GF-D8 (cell line): ENCODE data around the gene RPS6KA2.
"Not testable (repeated sequence)": the region's sequence is repeated elsewhere in the genome, so short reads cannot be mapped to it uniquely, and the experiment has no call there.

ENCODE experiments used
- DNase-seq: peaks from one replicate; lab custom pipeline; 2025; lab: John Stamatoyannopoulos, UW

The RPS6KA2 gene

DNA sequence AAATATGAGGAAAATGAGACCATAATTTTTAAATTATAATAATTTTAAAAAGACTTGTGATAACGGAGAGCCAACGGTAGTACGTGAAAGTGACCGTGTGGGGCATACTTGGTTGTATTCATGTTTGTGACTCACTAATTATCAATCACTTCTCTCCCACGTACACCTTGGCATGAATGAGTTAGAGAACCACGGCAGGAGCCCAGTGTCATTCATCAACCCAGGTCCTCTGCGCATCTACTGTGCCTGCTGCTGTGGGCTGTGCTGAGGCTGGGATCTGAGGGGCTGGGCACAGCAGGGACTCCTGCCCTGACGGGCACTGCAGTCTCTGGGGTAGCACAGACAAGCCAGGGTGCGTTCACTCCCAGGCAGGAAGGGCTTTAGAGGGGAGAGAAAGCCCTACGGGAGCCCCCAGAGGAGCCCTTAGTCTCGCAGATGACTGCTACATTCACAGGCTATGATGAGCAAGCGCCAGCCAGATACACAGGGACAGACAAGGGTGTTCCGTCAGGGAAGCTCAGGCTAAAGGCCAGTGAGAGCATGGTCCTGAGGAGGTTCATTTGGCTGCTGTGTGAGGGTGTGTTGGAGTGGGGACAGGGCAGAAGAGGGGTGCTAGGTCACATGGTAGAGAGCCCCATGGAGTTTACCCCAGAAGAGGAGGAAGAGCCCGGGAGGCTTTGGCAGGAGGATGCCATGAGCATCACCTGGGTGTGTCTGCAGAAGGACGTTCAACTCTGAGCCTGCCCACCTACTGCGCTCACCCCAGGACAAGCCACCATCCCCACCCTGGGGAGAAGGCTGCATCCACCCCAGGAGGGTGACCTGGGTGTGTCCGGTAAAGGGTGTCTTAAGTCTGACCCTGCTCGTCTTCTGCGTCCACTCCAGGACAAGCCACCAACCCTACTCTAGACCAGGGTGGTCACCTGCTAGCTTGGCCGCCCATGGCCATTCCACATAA, 8.2 kb upstream of the RPS6KA2 start:
- no peak for DNase-seq

DNA sequence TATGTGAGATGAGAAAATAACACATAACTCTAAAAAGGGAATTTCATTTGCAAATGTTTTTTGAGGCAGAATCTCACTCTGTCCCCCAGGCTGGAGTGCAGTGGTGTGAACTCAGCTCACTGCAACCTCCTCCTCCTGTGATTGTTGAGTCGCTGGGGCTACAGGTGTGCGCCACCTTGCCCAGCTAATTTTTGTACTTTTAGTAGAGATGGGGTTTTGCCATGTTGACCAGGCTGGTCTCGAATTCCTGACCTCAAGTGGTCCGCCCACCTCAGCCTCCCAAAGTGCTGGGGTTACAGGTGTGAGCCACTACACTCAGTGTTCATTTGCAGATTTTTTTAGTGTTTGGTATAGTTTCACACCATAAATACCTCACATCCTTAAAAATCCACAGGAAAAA, 7.5 kb upstream of the RPS6KA2 start:
- DNase-seq = not testable (repeated sequence)

DNA sequence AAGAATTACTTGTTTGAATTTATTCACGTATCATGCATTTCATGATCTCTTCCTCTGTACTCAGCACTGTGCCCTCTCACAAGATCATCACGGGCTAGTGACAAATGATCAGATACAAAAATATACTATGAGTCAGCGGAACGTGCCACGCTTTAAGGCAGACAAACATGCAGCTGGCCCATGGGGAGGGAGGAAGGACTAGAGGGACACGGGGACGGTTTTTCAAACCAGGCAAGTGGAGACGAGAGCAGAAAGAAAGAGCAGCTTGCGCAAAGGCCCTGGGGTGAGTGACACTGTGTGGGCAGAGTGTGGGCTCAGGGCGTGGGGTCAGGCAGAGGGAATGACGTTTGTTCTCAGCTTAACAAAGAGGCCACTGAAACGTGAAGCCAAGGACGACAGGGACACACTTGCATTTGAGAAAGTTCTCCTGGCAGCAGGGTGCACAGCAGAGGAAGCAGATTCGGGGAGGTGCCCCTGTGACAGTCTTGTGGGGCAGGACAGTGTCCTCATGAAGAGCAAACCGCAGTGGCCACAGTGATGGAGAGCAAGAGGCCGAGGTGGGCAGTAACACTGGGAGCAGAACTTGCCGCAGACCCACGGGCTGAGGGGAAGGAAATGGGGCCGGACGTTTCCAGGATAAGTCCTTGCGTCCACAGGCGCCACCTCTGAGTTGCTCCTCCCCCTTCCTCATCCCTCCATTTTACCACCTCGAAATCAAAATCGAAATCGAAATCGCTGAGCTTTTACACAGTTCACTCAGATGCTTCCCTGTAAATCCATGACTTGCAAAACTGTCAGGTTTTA, 6.9 kb upstream of the RPS6KA2 start:
- DNase-seq = no peak

DNA sequence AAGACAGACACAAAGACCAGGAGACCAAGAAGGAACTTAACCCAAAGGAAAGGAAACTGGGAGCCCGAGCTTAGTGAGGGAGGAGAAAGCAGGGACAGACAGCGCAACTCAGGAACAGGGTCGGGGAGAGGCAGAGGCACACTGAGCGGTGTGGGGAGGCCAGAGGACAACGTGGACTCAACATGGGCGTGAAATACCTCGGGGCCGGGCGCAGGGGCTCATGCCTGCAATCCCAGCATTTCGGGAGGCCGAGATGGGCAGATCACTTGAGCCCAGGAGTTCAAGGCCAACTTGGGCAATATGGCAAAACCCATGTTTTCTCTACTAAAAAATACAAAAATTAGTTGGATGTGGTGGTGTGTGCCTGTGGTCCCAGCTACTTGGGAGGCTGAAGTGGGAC, 5.7 kb upstream of the RPS6KA2 start:
- no peak for DNase-seq

DNA sequence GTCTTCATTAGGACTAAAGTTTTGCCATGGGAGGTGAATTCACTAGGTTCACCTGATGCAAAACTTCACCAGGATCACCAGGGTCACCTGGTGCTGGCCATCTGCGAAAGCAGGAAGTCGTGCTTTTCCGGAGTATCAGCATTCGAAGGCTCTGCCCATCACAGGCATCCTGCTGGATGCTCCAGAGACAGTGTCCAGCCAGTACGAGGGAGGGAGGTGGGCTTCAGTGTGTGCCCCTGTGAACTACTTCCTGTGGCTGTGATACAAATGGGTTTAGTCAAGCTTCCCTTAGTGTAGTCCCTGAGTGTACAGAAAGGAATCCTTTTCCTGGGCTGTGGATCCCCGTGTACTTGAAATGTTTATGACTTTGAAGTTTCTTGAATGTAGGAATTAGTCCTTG, 3.4 kb upstream of the RPS6KA2 start:
- DNase-seq = no peak

DNA sequence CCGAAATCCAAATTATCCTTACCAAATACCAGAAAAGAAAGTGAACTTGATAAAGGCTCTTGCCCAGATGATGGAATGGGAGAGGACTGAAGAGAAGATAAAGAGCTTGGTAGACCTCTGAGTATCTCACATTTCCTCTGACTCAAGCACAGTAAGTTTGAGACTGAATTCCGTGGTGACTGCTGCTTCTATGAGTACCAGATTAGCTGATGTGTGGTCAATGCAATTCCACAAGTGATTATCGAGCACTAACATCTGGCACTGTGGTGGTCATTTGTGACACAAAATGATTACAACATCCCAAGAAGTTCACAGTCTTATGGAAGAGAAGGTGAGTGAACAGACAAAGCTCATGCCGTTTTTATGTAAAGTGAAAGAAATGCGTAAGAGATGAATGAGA, 2.6 kb upstream of the RPS6KA2 start:
- DNase-seq = no peak

DNA sequence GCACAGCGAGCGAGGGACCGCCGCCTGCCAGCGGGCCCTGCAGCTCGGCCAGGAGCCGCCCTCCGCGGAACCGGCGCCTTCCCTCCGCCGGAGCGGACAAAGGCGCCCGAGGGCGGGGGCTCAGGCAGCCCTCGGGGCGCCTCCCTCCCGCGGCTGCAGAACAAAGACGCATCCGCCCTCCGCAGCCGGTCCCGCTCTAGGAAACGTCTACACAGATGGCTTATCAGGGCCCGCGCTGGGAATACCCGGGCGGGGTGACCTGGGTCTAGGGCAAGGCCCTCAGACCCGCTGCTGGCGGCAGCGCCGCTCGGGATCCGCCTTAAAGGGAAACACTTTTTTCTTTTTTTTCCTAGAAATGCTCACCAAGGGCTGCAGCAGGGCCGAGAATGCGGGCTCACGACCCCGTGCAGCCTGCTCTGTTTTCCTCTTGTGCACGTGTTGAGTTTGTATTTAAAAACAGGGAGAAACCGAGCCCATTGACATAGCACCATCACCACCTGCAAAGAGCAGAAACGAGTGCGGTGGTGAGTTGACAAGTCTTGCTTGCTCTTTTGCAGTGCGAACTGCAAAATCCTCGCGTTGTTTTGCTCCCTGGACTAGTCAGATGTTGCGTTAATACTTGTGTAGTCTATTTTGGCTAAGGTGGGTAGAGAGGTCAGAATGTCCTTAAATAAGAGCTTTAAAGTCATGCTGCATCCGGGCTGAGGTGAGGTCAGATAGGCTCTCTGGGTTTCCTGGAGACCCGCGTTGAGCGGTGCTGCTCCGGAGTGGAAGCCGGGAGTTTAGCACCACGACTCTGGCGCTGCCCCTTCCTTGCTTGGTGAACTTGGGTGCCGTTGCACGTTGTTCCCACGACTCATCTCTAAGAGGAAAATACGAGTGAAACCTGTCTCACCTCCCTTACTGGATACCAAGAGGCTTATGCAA, 1.1 kb upstream of the RPS6KA2 start:
- no peak for DNase-seq

DNA sequence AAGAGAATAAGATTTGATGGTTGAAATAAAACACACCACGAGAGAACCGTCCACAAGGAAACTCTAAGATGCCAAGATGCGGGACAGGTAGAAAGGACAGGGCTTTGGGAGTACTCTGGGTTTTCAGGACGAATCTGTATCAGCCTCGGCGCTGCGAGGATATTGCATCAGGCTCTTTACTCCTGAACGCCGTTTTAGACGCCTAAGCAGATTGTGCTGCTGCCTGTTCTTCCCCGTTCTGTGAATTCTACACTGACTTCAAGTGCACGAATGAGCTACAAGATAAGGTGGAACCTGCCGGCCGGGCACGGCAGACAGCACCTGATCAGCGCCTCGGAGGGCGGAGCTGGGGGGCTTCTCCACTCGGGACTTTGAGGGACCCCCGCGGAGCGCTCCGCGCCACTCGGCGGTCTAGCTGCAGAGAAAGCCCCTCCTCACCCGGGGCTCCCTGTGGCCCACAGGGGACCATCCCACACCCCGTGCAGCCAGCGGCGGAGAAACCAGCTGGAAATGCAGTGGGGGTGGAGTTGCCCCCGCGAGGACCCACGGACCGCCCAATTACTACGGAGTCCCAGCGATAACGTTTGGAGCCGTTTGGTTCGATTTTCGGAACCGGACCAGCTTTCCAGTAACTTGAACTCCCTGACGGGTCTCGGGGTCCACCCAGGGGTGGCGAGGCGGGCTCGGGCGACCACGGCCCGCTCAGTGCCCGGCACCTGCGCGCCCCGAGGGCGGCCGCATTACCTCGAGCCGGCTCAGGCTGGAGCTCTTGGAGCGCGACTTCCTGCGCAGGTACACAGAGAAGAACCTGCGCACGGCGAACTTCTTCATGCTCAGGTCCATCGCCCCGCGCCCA, 646 bp downstream of the RPS6KA2 start:
- no peak for DNase-seq

DNA sequence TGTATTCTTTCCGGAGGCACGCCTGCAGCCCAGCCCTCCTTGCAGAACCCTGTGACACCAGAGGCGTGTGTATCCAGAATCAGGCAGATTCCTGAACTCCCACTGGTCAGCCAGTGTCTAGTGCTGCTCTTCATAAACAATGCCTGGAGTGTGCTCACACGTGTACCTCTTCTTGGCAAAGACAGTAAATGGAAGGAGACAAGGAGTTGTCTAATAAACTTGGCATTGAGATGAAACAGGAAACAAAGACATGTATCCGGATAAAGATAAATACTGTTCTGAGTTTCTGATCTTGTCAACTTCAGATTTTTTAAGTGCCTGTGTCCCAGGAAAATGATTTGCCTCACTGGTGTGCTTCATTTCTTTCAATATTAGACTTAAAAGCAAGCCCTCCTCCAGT, 1.7 kb downstream of the RPS6KA2 start:
- no peak for DNase-seq

DNA sequence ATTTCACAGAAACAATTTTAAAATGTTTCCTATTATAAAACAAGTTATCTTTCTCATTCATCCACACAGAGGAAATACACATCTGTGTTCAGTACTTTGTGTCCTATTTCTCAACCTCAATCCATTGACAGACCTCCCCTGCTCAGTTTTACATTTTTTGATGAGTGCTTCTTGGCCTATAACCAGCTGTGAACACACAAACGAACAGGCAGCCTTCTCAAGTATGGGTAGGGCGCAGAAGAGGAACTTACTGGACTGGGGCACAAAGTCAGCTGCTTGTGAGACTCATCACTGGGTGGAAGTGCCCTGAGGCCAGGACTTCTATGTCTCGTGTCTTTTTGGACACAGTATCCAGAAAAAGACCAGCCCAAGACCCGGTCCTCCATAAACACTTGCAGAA, 2.8 kb downstream of the RPS6KA2 start:
- no peak for DNase-seq

DNA sequence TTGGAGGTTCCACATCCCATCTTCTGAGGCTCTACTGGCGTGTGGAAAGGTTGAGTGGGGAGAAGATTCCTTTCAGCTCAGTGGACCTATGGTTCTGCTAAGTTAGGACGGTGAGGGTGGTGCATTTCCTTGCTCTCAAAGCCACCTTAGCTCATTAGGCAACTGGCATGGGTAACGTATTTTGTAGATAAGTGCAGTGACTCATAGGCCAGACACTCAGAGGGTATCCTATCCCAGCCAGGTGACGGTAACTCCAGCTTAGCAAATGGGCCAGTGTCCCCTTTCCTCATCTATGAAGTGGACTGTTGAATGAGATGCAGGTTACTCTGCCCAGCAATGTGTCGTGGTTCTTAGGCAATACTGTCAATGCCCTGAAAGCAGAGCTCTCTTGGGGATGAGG, 3.7 kb downstream of the RPS6KA2 start:
- DNase-seq = no peak

DNA sequence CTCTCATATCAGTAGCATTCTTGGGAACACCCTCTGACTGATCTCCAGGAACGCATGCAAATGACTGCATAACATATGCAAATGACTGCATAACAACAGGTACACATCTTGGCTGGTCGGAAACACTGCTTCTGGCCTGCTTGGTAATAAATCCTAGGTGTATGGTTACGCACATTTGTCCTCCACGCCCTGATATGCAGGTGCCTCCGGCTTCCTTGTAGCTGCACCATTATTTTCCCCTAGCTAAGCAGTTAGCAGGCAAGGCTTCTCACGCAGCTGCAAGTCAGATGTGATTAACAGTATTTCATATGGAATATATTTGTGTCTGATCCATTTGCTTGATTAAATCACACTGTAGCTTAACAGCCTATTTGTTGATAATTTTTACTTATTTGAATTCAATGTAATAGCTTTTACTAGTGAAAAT, 5.9 kb downstream of the RPS6KA2 start:
- no peak for DNase-seq

DNA sequence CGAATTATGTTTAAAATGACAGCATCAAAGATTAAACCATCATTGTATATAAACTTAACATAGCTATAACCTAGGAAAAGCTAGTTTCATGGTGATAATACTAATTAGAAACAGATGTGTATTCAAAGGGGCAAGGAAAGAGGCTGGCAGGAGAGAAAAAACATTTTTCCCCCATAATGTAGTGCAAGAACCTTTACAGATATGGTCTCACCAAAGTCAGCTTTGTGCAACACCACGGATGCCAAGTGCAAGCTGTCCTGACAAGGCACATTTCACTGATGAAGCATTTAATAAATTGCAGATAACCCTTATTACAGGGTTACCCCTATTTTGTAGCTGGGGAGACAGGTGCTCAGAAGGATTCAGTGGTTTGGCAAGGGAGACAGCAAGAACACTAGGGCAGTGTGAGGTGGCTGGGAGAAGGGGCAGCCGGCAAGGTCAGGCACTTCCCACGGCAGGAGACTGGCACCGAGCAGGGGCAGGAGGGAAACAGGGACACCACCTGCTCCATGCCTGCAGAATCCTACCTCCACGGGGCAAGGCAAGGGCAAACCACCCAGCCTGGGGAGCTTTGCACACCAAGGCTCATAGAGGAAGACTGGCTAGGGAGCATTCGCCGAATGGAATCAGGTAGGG, 6.5 kb downstream of the RPS6KA2 start:
- no peak for DNase-seq

DNA sequence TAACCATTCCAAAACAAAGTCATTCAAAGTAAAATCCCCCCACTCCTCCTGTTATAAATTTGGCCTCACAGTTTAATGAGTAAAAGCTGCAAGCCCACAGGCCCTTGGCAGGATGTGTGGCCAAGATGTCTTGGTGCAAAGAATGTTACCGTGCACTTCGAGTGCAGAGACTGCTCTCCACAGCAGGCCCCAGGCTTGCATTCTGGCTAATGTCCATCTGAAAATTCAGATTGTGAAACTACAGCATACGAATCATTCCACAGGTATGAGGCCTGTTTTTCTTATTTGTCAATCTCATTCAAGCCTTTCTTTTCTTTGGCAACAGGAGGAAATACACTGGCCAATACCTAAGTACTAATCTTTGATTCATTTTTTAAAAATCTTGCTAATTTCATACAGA, 7.1 kb downstream of the RPS6KA2 start:
- no peak for DNase-seq

DNA sequence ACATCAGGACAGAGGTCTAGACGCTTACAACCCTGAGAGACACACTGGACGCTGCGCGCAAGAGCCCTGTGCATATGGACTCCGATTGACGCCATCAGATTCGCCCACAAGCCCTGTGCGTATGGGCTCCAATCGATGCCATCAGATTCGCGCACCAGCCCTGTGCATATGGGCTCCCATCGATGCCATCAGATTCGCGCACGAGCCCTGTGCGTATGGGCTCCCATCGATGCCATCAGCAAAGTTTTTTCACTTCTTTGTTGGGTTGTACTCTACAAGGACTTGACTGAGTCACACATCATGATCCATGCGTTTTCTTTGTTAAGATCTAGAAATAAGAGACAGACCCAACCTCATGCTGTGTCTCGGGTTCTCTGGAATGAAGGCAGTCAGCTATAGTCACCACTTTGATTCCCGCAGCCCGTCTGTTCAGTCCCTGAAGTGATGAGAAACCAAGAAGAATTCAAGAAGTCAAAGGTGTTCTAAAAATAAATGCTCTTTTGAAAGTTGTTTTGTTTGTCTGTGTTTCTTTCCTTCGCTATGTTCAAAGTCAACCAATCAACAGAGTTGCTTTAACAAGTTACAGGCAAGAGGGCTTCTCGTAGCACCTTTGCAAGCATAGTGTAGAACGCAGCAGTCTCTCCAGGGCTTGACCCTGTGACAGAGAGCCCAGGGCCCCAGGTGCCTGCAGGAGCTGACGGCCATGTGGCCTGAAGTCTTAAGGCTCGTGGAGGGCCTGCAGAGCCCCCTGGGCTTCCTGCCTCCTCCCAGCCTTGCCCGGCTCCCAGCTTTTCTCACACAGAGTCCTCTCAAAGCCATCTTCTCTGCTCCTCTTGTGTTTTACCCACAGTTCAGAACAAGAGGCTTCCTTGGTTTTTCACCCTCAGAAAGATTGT, 7.9 kb downstream of the RPS6KA2 start:
- DNase-seq = no peak

DNA sequence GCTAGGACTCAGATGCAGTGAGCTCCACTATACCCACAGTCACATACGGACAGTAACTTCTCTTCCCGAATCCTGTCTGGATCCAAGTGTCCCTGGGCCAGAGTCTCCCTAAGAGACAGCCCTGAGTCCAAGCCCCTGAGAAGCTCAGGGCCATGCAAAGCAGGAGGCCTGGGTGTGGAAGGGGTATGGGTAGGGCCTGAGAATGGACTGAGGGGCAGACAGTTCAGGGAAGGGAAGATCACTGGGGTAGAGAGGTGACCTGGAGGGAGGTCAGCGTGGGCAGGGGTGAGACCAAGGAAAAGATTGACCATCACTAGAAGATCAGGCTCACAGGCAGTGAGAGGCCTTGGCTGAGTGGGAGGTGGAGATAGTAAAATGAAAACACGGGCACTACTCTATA, 8.8 kb downstream of the RPS6KA2 start:
- no peak for DNase-seq

DNA sequence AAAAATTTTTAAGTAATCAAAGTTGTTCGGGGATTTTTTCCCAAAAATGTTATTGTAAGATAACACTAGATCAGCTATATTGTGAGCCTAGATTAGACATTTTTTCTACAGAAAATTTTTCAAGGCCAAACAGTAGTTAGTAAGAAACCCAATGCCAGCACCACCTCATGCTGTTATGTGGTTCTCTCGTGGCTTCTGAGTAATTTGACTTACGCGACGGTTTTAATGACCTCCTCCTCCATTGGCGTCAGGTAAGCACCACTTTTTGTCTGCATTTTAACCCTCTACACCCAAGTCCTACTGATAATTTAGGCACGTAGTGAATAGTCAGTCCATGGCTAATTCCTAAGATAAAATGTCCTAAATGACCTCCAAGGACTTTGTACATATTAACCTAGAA, 9.7 kb downstream of the RPS6KA2 start:
- no peak for DNase-seq

DNA sequence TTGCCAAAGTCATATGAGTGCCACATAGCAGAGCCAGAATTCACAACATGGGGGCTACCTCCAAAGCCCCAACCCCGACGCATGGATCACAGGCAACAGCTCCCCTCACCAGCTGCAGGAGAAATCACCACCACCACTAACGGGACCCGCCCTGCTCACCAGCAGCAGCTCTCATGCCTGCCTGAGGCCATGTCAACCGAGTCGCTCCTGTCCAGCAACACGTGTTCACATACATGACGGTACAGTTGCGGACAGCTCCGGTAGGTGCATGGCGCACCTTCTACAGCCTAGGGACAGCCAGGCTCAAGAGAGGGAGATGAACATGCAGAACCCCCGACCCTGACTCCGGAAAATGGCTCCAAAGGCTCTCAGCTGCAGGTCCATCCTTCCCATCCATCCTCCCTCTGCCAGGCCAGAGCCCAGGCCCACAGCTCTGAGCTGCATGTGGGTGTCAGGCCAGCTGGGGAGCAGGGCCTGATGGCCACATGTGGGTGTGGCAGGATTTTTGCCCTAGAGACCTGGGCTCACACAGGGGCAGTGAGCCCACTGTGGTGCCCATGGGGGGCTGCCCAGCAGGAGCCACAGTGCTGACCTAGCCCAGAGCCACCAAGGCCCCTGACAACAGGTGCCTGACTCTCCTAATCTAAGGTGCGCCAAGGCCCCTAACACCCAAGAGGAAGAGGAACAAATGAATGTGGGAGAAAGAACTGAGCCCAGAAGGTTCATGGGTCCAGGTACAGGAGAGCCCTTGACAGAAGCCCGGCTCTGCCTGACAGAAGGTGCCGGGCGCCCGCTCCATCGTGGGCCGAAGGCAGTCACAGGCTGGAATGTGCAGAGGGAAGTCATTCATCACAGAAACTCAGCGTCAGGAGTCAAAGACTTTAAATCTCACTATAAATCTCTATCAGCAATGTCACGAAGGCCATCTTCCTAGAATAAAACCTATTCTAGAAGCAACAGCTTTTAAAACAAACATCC, 10.5 kb downstream of the RPS6KA2 start:
- no peak for DNase-seq
